Thoracic aorta (tissue), 2 donors: ENCODE data around the gene RNF166. TPM values are rescaled to one million over a fixed set of nuclear protein-coding genes. Genes with fewer than 3 reads are reported as not detected.

ENCODE experiments used
- ATAC-seq: fragments of 150-250 bp; one replicate; pipeline ENCODE4 v1.8.0; 2017; ENCODE audit warnings: low read depth; ENCODE audit not compliant: insufficient number of reproducible peaks, low FRiP score
- DNase-seq: peaks from one replicate; pipeline ENCODE4 v3.0.0-alpha.2; 2020; ENCODE audit warnings: low spot score
- H3K27ac ChIP-seq, 2 donors: fragments of 200-600 bp; sonication (generic); 1 replicate in 1 of 2; 2 replicates in 1 of 2; pipeline ENCODE4 v1.5.1; 2016; ENCODE audit warnings: mild to moderate bottlenecking in 2 of 2, moderate library complexity in 2 of 2
- H3K27me3 ChIP-seq: fragments of 200-600 bp; sonication (generic); replicated peaks from 2 replicates; pipeline ENCODE4 v1.6.0; 2016; ENCODE audit warnings: mild to moderate bottlenecking; ENCODE audit not compliant: insufficient read depth
- H3K36me3 ChIP-seq: fragments of 200-600 bp; sonication (generic); one replicate; pipeline ENCODE4 v1.5.1; 2016
- H3K4me1 ChIP-seq, 2 donors: fragments of 200-600 bp; sonication (generic); 1 replicate in 1 of 2; 2 replicates in 1 of 2; pipeline versions ENCODE4 v1.5.1 to v1.6.0; 2016; ENCODE audit warnings: low read depth in 2 of 2, mild to moderate bottlenecking in 1 of 2; ENCODE audit not compliant: control insufficient read depth in 1 of 2
- H3K4me3 ChIP-seq: fragments of 200-600 bp; sonication (generic); 2 replicates; pipeline ENCODE4 v1.5.1; 2016; ENCODE audit warnings: mild to moderate bottlenecking
- H3K9me3 ChIP-seq: fragments of 200-600 bp; sonication (generic); 2 replicates; pipeline ENCODE4 v1.5.1; 2016
- CTCF ChIP-seq: fragments of 200-600 bp; sonication (generic); IDR thresholded peaks from one replicate; pipeline ENCODE4 v1.5.1; 2019; ENCODE audit warnings: antibody characterized with exemption
- total RNA-seq, 2 donors: library from RNA; depleted of rRNA; stranded (reverse); fragments of >200 nt; gene quantifications; one replicate each; pipeline versions ENCODE4 v1.1.0 to v1.2.3, GENCODE V29; 2016

RNF166 gene
- 10 to 100 TPM; 20.7 to 36.6 TPM for total RNA-seq

DNA sequence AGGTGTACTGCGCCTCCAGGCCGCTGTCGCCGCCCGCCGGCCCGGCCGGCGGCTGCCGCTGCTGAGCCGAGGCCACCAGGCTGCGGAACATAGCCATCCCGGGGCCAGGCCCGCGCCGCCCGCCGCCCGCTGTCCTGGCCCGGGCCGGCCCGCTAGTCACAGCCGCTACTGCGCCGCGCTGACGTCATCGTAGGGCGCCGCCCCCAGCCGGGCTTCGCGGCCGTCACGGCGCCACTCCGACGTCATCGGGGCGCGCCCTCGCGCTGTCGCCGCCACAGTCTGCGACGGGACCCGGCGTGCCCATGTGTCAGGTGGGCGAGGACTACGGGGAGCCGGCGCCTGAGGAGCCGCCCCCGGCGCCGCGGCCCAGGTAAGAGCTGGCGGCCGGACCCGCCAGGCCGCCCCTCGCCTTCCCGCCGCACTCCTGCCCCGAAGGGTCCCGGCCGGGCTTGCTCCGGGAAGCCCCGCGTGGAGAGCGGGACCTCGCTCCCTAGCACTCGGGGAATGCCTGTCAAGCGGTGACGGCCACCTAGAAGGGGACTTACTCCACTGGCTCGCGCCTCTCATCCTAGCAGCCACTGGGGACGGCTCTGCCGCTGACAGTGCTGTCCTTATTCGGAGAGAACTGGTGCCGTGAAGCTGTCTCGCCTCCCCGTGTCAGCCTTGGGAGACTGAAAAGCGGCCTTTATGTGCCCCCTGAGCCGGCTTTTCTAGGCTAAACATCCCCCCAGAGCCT lies at the start of gene RNF166, which contains the start of gene CTU2:
TSS of gene RNF166 (minus strand) at position 180 of the 736 bp plus-strand sequence. CDS start at position 97, 83 bp downstream.
TSS of gene CTU2 (plus strand) at position 275 of the 736 bp plus-strand sequence. CDS start at position 303, 28 bp downstream.
- Histone ChIP-seq H3K36me3 (peaks cover 2% of the 10 kb centered on the region), H3K27ac (peak within 1 kb of the TSS; percentile 62 to 63), H3K4me3 (peak within 1 kb of the TSS; percentile 99), H3K9me3 (no peaks in the 10 kb centered on the region), H3K4me1 (peaks cover 22 to 32% of the 10 kb centered on the region in 2 donors), H3K27me3 (no peaks in the 10 kb centered on the region)
- no peak for TF ChIP-seq CTCF
- peak; percentile 39 for DNase-seq
- peak; percentile 87 for ATAC-seq

DNA sequence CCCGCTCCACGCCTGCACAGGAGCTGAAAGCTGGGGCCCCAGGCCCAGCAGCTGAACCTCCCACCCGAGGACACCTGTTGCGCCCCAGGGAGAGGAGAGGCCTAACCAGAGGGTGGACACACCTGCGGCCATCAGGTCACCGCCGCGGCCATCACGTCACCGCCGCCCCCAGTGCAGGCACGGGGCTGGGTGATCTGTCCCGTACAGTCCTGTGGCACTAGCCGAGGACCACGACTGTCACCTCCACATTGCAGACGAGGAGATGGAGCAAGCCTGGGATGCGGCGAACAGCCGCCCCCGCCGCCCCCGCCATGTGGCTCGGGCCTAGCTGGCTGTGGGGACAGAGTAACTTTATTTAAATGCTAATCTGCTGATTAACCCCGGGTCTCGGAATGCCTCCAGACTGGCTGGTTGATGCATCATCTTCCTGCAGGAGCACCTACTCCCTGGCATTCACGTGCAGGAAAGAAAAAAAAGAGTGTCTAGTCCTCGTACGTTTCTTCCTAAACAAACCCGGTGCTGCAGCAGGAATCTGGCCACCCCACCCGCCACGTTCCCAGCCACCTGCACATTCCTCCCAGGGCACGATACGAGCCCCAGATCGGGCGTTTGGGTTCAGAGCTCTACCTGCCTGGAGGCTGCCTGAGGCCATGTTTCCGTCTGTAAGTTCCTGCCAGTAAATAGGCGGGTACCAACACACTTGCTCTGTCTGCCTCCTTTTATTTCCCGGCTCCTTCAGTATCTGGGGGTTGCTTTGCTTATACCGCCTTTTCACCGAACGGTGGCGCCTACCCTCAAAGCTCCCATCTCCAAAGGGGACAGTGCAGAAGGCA lies 48.9 kb upstream of the RNF166 start:
- Histone ChIP-seq H3K9me3 (no peaks in the 10 kb centered on the region), H3K4me3 (no peak overlapping the region), H3K27ac (no peak overlapping the region), H3K4me1 (no peaks in the 10 kb centered on the region), H3K36me3 (no peaks in the 10 kb centered on the region), H3K27me3 (no peaks in the 10 kb centered on the region)
- no peak for ATAC-seq
- TF ChIP-seq CTCF, result no peak
- no peak for DNase-seq

GRCh38 chr16:88754109-88754911 lies 48.1 kb upstream of the RNF166 start:
- ATAC-seq (no peak), DNase-seq (no peak)
- Histone ChIP-seq H3K4me1 (no peaks in the 10 kb centered on the region), H3K9me3 (no peaks in the 10 kb centered on the region), H3K36me3 (no peaks in the 10 kb centered on the region), H3K27ac (no peak overlapping the region), H3K4me3 (no peak overlapping the region), H3K27me3 (no peaks in the 10 kb centered on the region)
- TF ChIP-seq CTCF, result no peak

- no peaks in the 10 kb centered on the region for H3K9me3 ChIP-seq
- no peaks in the 10 kb centered on the region for H3K27me3 ChIP-seq
- H3K4me1 ChIP-seq, result no peaks in the 10 kb centered on the region
- ATAC-seq (no peak), DNase-seq (no peak)
- no peak for TF ChIP-seq CTCF
- no peak overlapping the region for H3K27ac ChIP-seq
- no peaks in the 10 kb centered on the region for H3K36me3 ChIP-seq
- no peak overlapping the region for H3K4me3 ChIP-seq
These were observed 47.4 kb upstream of the RNF166 start for GRCh38 chr16:88753602-88754001.
